KMS-11 (cell line): ENCODE data around the gene NOTUM.

Experiments used
- H2AFZ ChIP-seq: fragments of 200-600 bp; sonication (generic); 2 replicates; pipeline ENCODE4 v1.6.1; 2016; ENCODE audit warnings: antibody characterized with exemption, mixed run types, low read depth
- H3K27ac ChIP-seq: fragments of 200-600 bp; sonication (generic); 2 replicates; pipeline ENCODE4 v1.6.1; 2016; ENCODE audit warnings: mild to moderate bottlenecking, mixed run types
- H3K27me3 ChIP-seq: fragments of 200-600 bp; sonication (generic); 2 replicates; pipeline ENCODE4 v1.6.1; 2017; ENCODE audit warnings: mild to moderate bottlenecking, low read depth, mixed run types, moderate library complexity; ENCODE audit not compliant: insufficient read depth
- H3K36me3 ChIP-seq: fragments of 200-600 bp; sonication (generic); 2 replicates; pipeline ENCODE4 v1.6.1; 2017; ENCODE audit warnings: mild to moderate bottlenecking, mixed run types; ENCODE audit not compliant: insufficient read depth
- H3K4me1 ChIP-seq: fragments of 200-600 bp; sonication (generic); 2 replicates; pipeline ENCODE4 v1.6.1; 2016; ENCODE audit warnings: mild to moderate bottlenecking, low read depth, mixed run types; ENCODE audit not compliant: poor library complexity, severe bottlenecking
- H3K4me2 ChIP-seq: fragments of 200-600 bp; sonication (generic); 2 replicates; pipeline ENCODE4 v1.7.0; 2016; ENCODE audit warnings: mild to moderate bottlenecking, mixed run types
- H3K4me3 ChIP-seq: fragments of 200-600 bp; sonication (generic); IDR thresholded peaks from 2 replicates; pipeline ENCODE4 v1.6.1; 2017; ENCODE audit warnings: low read depth, low read length, mixed read lengths; ENCODE audit not compliant: insufficient read depth
- H3K79me2 ChIP-seq: fragments of 200-600 bp; sonication (generic); 2 replicates; pipeline ENCODE4 v1.6.1; 2016; ENCODE audit warnings: low read depth, mixed run types; ENCODE audit not compliant: insufficient read depth
- H3K9ac ChIP-seq: fragments of 200-600 bp; sonication (generic); 2 replicates; pipeline ENCODE4 v1.6.1; 2016; ENCODE audit warnings: mild to moderate bottlenecking, mixed run types
- H4K20me1 ChIP-seq: fragments of 200-600 bp; sonication (generic); 2 replicates; pipeline ENCODE4 v1.6.1; 2016; ENCODE audit warnings: mild to moderate bottlenecking, mixed run types; ENCODE audit not compliant: insufficient read depth
- TF ChIP-seq, protein P1 (sequence below): fragments of 200-600 bp; sonication (generic); conservative IDR thresholded peaks from 2 replicates; pipeline ENCODE4 v1.6.1; 2017; ENCODE audit warnings: low read depth, mild to moderate bottlenecking, antibody characterized with exemption, low read length, moderate library complexity, mixed read lengths

The NOTUM gene

DNA sequence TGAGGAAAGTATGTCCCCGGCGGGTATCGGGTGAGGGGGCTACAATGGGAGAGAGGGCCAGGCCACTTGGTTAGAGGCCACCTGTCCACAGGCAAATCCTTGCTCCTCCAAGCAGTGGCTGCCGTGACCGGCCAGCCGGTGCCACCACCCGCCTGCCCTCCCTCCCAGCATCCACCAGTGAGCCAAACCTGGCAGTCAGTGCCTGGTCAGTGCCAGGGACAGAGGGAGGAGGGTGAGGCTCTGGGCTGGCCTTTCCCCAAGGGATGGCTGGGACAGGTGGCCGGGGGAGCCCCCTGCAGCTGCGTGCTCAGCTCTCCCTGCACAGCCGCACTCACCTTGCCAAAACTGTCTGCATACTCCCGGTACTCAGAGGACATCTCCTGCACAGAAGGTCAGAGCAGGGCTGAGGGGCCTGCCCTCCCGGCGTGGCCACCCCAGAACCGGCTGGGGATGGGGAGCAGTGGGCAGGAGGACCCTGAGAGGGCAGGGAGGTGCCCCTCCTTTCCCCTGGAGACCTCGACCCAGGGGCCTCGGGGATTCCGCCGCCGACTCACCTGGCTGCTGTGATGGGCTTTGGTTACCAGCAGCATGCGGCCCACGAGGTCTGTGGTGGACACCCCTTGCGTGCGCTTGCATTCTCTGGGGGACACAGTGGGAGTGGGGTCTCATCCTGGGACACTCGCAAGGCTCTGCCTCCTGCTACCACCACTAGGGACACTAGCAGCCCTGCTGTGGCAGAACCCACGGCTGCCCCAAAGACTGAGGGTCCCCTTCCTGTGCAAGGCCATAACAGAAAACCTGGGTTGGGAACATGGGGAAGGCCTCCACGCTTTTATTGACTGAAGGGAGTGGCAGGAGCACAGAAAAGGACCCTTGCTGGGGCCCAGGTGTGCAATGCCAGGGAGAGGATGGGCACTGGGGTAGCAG is 53.5 kb downstream of the NOTUM start:
- H4K20me1 ChIP-seq: no peaks in the 10 kb centered on the region
- no peaks in the 10 kb centered on the region for H3K27me3 ChIP-seq
- H3K9ac ChIP-seq: no peak overlapping the region
- peaks cover 17% of the 10 kb centered on the region for H3K4me1 ChIP-seq
- no peak overlapping the region for H3K4me3 ChIP-seq
- H2AFZ ChIP-seq: no peak overlapping the region
- no peaks in the 10 kb centered on the region for H3K36me3 ChIP-seq
- no peak overlapping the region for H3K27ac ChIP-seq
- no peak overlapping the region for H3K4me2 ChIP-seq
- no peaks in the 10 kb centered on the region for H3K79me2 ChIP-seq
- TF ChIP-seq, protein P1, sequence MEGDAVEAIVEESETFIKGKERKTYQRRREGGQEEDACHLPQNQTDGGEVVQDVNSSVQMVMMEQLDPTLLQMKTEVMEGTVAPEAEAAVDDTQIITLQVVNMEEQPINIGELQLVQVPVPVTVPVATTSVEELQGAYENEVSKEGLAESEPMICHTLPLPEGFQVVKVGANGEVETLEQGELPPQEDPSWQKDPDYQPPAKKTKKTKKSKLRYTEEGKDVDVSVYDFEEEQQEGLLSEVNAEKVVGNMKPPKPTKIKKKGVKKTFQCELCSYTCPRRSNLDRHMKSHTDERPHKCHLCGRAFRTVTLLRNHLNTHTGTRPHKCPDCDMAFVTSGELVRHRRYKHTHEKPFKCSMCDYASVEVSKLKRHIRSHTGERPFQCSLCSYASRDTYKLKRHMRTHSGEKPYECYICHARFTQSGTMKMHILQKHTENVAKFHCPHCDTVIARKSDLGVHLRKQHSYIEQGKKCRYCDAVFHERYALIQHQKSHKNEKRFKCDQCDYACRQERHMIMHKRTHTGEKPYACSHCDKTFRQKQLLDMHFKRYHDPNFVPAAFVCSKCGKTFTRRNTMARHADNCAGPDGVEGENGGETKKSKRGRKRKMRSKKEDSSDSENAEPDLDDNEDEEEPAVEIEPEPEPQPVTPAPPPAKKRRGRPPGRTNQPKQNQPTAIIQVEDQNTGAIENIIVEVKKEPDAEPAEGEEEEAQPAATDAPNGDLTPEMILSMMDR: no peak

GRCh38 chr17:81906476-81907218 is 54.3 kb downstream of the NOTUM start:
- Histone ChIP-seq H3K79me2 (no peaks in the 10 kb centered on the region), H3K36me3 (no peaks in the 10 kb centered on the region), H3K9ac (no peak overlapping the region), H3K27ac (no peak overlapping the region), H4K20me1 (no peaks in the 10 kb centered on the region), H3K4me3 (no peak overlapping the region), H2AFZ (no peak overlapping the region), H3K4me1 (peaks cover 14% of the 10 kb centered on the region), H3K4me2 (no peak overlapping the region), H3K27me3 (no peaks in the 10 kb centered on the region)
- TF ChIP-seq, protein P1: 0 out of 2 replicates have a peak, but pooled peaks have one; percentile 18

DNA sequence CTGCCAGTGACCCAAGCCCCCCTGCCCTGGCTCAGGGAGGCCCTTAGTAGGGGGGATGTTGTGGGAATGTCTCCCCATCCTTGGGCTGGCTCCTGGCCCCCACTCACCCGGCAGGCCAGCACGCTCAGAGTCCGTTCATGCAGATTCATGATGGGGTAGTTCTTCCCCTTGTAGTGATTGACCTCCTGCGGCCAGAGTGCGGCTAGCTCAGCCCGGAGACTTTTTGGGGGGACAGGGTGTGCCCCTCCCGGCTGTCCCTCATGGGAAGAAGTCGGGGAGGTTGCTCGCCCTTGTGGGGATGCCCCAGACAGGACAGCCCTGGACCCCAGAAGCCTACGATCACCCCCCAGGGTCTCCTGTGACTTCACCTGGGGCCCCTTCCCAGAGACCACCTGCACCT is 55.0 kb downstream of the NOTUM start:
- Histone ChIP-seq H4K20me1 (no peaks in the 10 kb centered on the region), H3K4me3 (no peak overlapping the region), H3K27me3 (no peaks in the 10 kb centered on the region), H3K4me2 (no peak overlapping the region), H3K27ac (no peak overlapping the region), H2AFZ (no peak overlapping the region), H3K4me1 (peaks cover 13% of the 10 kb centered on the region), H3K9ac (no peak overlapping the region), H3K36me3 (no peaks in the 10 kb centered on the region), H3K79me2 (no peaks in the 10 kb centered on the region)
- TF ChIP-seq, protein P1: no peak

DNA sequence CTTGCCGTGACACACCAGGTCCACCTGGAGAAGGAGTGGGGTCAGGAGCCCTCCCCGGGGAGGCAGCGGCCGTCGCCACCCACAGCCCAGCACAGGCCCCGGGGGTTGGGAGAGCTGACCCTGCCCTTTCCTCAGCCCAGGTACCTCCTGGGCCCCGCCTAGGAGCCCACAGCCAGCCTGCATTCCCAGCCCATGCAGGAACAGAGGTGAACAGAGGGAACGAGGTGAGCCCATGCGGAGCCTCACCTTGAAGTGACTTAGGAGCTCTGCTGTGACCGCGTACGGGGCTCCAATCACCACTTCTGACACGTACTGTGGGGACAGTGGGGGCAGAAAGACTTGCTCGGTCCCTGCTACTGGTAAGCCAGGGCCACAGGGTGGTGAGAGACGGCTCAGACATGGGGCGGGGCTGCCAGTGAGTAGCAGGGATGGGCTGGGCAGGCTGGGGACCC is 55.5 kb downstream of the NOTUM start:
- Histone ChIP-seq H3K27ac (no peak overlapping the region), H3K4me3 (no peak overlapping the region), H3K9ac (no peak overlapping the region), H4K20me1 (no peaks in the 10 kb centered on the region), H3K79me2 (no peaks in the 10 kb centered on the region), H3K27me3 (no peaks in the 10 kb centered on the region), H3K4me2 (no peak overlapping the region), H3K36me3 (no peaks in the 10 kb centered on the region), H2AFZ (no peak overlapping the region), H3K4me1 (peaks cover 11% of the 10 kb centered on the region)
- TF ChIP-seq, protein P1: no peak
